AG04449 (cell line): ENCODE measurements around the gene SUGCT.

Experiments
- CTCF ChIA-PET: fragments of 350-600 bp; formaldehyde crosslinking; extraction: SDS; loops from one replicate; lab custom pipeline; 2021; ENCODE audit warnings: antibody characterized with exemption; lab: Yijun Ruan, JAX
- POLR2A ChIA-PET: fragments of 400-600, 350-600 bp; formaldehyde crosslinking; extraction: SDS; loops from one replicate; lab custom pipeline; 2020; ENCODE audit warnings: antibody characterized with exemption, inconsistent platforms; lab: Yijun Ruan, JAX
- DNase-seq: peaks from one replicate; pipeline ENCODE4 v3.0.0-alpha.2; 2010; ENCODE audit warnings: low read depth, low spot score
- H3K4me3 ChIP-seq: 2 replicates; pipeline ENCODE4 v1.5.1; 2011; ENCODE audit warnings: low read depth, mild to moderate bottlenecking, control low read depth, low read length
- TF ChIP-seq, protein P1 (sequence below): IDR thresholded peaks from one replicate; pipeline ENCODE4 v1.5.1; 2011; ENCODE audit warnings: mild to moderate bottlenecking, moderate library complexity, low read length, control low read depth, inconsistent platforms; ENCODE audit not compliant: insufficient read depth; ENCODE audit errors: missing control alignments

SUGCT gene

DNA sequence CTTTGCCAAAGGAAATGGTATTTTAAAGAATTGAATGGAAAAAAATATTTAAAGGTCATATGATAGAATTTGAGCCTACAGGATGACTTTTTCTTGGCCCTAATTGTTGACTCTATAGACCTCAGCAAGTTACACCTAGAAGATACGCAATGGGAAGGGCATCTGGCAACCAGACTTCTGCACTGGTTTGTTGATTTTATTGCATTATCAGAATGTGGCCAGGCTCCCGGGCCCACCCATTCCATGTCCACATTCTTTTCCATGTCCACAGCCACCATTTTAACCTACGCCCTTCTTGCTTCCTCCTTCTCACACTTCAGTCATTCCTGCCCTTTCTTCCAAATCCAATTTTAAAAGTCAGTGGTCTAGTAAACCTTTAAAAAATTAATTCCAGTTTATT is 738.4 kb downstream of the SUGCT start:
- TF ChIP-seq, protein P1, sequence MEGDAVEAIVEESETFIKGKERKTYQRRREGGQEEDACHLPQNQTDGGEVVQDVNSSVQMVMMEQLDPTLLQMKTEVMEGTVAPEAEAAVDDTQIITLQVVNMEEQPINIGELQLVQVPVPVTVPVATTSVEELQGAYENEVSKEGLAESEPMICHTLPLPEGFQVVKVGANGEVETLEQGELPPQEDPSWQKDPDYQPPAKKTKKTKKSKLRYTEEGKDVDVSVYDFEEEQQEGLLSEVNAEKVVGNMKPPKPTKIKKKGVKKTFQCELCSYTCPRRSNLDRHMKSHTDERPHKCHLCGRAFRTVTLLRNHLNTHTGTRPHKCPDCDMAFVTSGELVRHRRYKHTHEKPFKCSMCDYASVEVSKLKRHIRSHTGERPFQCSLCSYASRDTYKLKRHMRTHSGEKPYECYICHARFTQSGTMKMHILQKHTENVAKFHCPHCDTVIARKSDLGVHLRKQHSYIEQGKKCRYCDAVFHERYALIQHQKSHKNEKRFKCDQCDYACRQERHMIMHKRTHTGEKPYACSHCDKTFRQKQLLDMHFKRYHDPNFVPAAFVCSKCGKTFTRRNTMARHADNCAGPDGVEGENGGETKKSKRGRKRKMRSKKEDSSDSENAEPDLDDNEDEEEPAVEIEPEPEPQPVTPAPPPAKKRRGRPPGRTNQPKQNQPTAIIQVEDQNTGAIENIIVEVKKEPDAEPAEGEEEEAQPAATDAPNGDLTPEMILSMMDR = no peak
- no peak for DNase-seq
- ChIA-PET CTCF (no interaction called here), POLR2A (no interaction called here)
- H3K4me3 ChIP-seq = no peak overlapping the region

DNA sequence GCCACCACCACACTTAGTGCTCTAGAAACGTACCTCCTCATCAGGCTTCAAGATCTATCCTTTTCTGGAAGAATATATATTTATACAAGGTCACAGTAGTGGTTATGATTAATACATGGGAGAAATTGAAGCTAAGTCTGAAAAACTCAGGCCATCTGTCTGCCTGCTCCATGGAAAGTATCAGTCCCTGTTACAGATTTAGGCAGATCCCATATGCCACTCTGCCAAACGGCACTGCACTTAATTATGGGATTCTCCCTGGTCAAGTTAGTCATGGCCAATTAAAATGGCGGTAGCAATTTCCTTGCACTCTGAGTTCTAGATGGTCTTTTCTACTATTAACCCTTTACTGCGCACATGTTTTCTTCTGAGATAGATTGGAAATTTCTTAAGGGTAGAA is 740.0 kb downstream of the SUGCT start:
- TF ChIP-seq, protein P1 = no peak
- no peak for DNase-seq
- no peak overlapping the region for H3K4me3 ChIP-seq
- CTCF ChIA-PET = no interaction called here
- POLR2A ChIA-PET = no interaction called here

DNA sequence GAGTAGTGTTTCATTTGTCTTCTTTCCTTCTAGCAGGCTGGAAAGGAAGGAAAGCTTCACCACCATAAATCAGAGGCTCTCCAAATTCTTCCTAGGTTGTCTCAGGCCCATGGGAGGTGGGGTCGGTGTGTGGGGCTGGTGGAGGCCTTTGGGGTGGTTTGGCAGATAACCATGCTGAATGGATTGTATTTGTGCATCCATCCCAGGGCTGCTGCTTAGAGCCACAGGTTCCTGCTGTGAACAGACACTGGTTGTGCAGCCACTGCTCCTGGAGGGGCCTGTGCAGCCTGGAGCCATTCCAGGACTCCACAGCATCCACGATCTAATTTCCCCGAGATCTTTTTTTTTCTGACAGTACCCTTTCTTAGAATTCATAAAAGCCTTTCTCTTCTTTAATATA is 741.8 kb downstream of the SUGCT start:
- CTCF ChIA-PET = interaction anchor here (0.6 to 1.4 kb wide), 2 partner anchors 17 to 34 kb away, joined by 3 read pairs; no protein-coding TSS in a partner anchor
- H3K4me3 ChIP-seq = no peak overlapping the region
- POLR2A ChIA-PET = no interaction called here
- DNase-seq = no peak
- TF ChIP-seq, protein P1 = no peak

DNA sequence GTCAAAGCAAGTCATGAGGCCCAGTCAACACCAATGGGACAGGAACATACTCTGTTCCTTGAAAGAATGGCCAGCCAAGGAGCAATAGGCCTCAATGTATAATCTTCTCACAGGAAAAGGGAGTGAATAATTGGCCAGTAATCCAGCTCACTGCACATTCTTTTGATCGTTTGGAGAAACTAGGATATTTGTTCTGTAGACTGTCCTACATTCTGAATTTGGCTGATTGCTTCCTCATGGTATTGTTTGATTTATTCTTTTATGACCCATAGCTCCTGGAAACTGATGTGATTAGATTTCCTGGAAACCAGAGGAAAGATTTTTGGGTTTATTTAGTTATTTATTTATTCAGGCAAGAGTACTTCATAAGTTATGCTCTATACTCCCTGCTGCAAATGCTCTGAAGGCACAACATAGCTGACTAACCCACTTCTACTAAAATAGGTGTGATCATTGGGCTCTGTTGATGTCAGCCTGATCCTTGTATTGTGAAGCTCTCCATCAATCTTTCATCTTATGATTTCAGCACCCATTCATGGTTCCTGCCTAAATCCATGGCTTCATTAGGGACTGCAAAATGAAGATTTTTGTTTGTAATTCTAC is 745.2 kb downstream of the SUGCT start:
- CTCF ChIA-PET = interaction anchor here (0.8 to 1.4 kb wide), 4 partner anchors 23 to 826 kb away, joined by 3 to 4 read pairs (median 3); no protein-coding TSS in a partner anchor
- no peak for DNase-seq
- TF ChIP-seq, protein P1 = no peak
- POLR2A ChIA-PET = interaction anchor here (0.6 kb wide), 1 partner anchor 72 kb away, joined by 4 read pairs; no protein-coding TSS in a partner anchor
- no peak overlapping the region for H3K4me3 ChIP-seq

DNA sequence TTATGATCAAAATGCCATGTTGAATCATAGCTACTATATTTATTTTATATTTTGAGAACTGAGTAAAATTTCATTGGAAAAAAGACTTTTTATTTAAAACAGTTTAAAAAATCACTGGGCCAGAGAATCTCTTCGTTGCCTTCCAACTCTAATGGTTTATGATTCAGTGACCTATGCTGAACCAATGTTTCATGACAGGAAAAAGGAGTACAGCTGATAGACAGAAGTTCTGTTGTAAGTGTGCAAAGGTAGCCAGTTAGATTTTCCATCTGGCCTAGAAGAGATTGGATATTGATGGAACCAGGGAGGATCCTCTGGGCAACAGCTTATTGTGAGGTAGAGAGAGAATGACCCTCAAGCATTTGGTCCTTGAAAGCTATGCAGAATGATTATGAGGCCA is 745.8 kb downstream of the SUGCT start:
- H3K4me3 ChIP-seq = no peak overlapping the region
- ChIA-PET CTCF (interaction anchor here (0.8 to 1.1 kb wide), 2 partner anchors 23 to 812 kb away, joined by 3 to 4 read pairs; no protein-coding TSS in a partner anchor), POLR2A (interaction anchor here (0.6 kb wide), 1 partner anchor 72 kb away, joined by 4 read pairs; no protein-coding TSS in a partner anchor)
- DNase-seq = no peak
- TF ChIP-seq, protein P1 = no peak

DNA sequence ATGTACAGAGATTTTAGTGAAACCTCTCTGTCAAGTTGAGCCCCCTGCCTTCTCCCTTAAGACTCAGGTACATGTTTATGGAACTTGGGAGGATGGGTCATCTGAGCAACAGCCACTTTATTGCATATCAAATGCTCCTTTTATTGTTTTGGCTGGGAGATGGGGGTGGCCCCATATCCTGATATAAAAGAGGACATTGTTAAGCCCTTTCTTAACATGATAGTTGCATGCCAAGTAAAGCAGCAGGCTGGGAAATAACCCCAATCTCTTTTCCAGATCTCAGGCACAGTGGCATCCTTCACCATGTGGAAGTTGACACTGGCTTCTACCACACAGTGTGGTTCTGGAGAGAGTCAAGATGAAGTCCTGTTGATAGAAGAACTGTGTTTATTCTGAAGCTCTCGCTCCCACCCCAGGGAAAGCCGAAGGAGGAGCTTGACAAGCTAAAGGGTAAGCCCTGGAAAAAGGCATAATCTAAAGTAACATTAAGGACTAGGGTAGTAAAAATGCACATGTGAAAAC is 746.7 kb downstream of the SUGCT start:
- ChIA-PET POLR2A (no interaction called here), CTCF (interaction anchor here (0.7 kb wide), 1 partner anchor 121 kb away, joined by 3 read pairs; no protein-coding TSS in a partner anchor)
- H3K4me3 ChIP-seq = no peak overlapping the region
- no peak for DNase-seq
- TF ChIP-seq, protein P1 = no peak
